ENCODE measurements around the gene INTS1. TPM values are rescaled to one million over a fixed set of nuclear protein-coding genes. Genes with fewer than 3 reads are reported as not detected.

Gene INTS1
- total RNA-seq, 1 donor, result 53.1 TPM

- no peak for TF ChIP-seq CTCF (IDR thresholded peaks at IDR 0.05; ENCODE audit: insufficient read depth, low read length)
- no peak overlapping the region for H3K4me3 ChIP-seq (ENCODE audit: low read depth, low read length)
- no peak for DNase-seq (ENCODE audit: low read depth)
These were observed 72.4 kb downstream of the INTS1 start for GRCh38 chr7:1431634-1432380.

GRCh38 chr7:1431226-1431625 is 73.0 kb downstream of the INTS1 start:
- no peak for TF ChIP-seq CTCF (IDR thresholded peaks at IDR 0.05; ENCODE audit: insufficient read depth, low read length)
- no peak for DNase-seq (ENCODE audit: low read depth)
- H3K4me3 ChIP-seq (ENCODE audit: low read depth, low read length), result no peak overlapping the region

- no peak overlapping the region for H3K4me3 ChIP-seq (ENCODE audit: low read depth, low read length)
- TF ChIP-seq CTCF (IDR thresholded peaks at IDR 0.05; ENCODE audit: insufficient read depth, low read length), result no peak
- DNase-seq (ENCODE audit: low read depth), result no peak
These were observed 73.9 kb downstream of the INTS1 start for GRCh38 chr7:1430056-1430845.

- no peak overlapping the region for H3K4me3 ChIP-seq (ENCODE audit: low read depth, low read length)
- no peak for DNase-seq (ENCODE audit: low read depth)
- no peak for TF ChIP-seq CTCF (IDR thresholded peaks at IDR 0.05; ENCODE audit: insufficient read depth, low read length)
These were observed 75.2 kb downstream of the INTS1 start for GRCh38 chr7:1428941-1429501.

- no peak for DNase-seq (ENCODE audit: low read depth)
- no peak overlapping the region for H3K4me3 ChIP-seq (ENCODE audit: low read depth, low read length)
- TF ChIP-seq CTCF (IDR thresholded peaks at IDR 0.05; ENCODE audit: insufficient read depth, low read length), result no peak
These were observed 77.0 kb downstream of the INTS1 start for GRCh38 chr7:1427064-1427657.

GRCh38 chr7:1426474-1426873 is 77.7 kb downstream of the INTS1 start:
- TF ChIP-seq CTCF (IDR thresholded peaks at IDR 0.05; ENCODE audit: insufficient read depth, low read length), result no peak
- DNase-seq (ENCODE audit: low read depth), result no peak
- no peak overlapping the region for H3K4me3 ChIP-seq (ENCODE audit: low read depth, low read length)
